MM.1S (cell line): ENCODE results near the gene FAM110D.

ENCODE experiments used
- EZH2phosphoT487 ChIP-seq: fragments of 300-600 bp; sonication (generic); IDR thresholded peaks from 2 replicates; pipeline ENCODE4 v1.6.1; 2018; ENCODE audit warnings: antibody characterized with exemption, low read length
- TF ChIP-seq, protein P1 (sequence below): fragments of 300-600 bp; sonication (generic); IDR thresholded peaks from 2 replicates; pipeline ENCODE4 v1.5.1; 2016; ENCODE audit warnings: antibody characterized with exemption, low read length, mixed read lengths

DNA sequence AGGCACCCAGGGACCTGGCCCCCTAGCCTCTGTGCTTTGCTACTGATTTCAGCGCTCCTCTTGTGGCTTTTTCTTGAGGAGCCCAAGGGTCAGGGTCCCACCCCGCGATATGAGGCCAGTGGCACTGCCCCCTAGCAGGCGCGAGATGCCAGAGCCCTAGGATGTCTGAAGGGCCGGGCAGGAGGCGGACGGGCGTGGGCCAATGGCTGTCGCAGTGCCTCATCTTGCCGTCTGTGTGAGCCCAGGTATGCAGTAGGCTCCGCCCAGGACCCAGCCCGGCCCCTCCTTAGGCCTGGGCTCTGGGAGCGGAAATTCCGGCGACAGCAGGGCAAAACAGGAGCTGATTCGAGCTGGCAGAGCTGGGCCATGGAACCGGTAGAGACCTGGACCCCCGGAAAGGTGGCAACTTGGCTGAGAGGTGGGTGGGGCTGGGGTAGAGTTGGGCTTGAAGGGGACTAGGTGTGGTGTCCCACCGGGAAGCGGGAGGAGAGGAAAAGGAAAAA, 18.4 kb downstream of the FAM110D start, which contains the start of gene CNKSR1:
- TF ChIP-seq, protein P1, sequence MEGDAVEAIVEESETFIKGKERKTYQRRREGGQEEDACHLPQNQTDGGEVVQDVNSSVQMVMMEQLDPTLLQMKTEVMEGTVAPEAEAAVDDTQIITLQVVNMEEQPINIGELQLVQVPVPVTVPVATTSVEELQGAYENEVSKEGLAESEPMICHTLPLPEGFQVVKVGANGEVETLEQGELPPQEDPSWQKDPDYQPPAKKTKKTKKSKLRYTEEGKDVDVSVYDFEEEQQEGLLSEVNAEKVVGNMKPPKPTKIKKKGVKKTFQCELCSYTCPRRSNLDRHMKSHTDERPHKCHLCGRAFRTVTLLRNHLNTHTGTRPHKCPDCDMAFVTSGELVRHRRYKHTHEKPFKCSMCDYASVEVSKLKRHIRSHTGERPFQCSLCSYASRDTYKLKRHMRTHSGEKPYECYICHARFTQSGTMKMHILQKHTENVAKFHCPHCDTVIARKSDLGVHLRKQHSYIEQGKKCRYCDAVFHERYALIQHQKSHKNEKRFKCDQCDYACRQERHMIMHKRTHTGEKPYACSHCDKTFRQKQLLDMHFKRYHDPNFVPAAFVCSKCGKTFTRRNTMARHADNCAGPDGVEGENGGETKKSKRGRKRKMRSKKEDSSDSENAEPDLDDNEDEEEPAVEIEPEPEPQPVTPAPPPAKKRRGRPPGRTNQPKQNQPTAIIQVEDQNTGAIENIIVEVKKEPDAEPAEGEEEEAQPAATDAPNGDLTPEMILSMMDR, result peak; percentile 29
- no peak for TF ChIP-seq EZH2phosphoT487
